ENCODE results near the gene INTS14. TPM values are rescaled to one million over a fixed set of nuclear protein-coding genes. Genes with fewer than 3 reads are reported as not detected.
"Not testable (repeated sequence)": the region's sequence is repeated elsewhere in the genome, so short reads cannot be mapped to it uniquely, and the experiment has no call there.

The INTS14 gene
- total RNA-seq, 1 donor from 2014 or later = 38.5 TPM

- intact Hi-C loops (cut with micrococcal nuclease) = loop anchor here (1.0 kb wide), 1 partner anchor 27 kb away; the partner anchor contains the start of gene INTS14
Measured at GRCh38 chr15:65584241-65584640, 26.7 kb downstream of the INTS14 start.

GRCh38 chr15:65583701-65584100 lies 27.2 kb downstream of the INTS14 start:
- intact Hi-C loops (cut with micrococcal nuclease) = loop anchor here (1.0 to 2.0 kb wide), 2 partner anchors 28 to 67 kb away; partner anchors contain the start of genes DPP8 and INTS14

DNA sequence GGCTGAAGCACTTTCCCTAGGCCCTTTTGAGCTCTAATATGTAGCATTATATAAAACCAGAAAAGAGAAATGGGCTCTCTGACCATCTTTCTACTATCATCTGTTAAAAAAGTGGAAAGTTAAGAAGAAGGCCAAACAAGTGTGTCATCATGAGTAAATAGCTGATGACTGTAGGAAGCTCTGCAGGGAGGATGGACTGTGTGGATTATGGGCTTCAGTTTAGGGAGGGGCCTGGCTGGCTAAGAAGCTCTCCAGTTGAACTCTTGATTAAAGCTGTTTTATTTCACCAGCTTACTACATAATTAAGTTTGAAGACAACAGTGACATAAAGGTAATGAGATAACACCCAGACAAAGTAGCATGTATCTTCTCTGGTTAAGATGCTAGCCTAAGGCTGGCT lies 30.6 kb downstream of the INTS14 start:
- intact Hi-C loops (cut with micrococcal nuclease) = no loop called here

GRCh38 chr15:65579762-65580161 lies 31.2 kb downstream of the INTS14 start:
- intact Hi-C loops (cut with micrococcal nuclease) = no loop called here

GRCh38 chr15:65578904-65579728 lies 31.8 kb downstream of the INTS14 start:
- intact Hi-C loops (cut with micrococcal nuclease) = no loop called here

DNA sequence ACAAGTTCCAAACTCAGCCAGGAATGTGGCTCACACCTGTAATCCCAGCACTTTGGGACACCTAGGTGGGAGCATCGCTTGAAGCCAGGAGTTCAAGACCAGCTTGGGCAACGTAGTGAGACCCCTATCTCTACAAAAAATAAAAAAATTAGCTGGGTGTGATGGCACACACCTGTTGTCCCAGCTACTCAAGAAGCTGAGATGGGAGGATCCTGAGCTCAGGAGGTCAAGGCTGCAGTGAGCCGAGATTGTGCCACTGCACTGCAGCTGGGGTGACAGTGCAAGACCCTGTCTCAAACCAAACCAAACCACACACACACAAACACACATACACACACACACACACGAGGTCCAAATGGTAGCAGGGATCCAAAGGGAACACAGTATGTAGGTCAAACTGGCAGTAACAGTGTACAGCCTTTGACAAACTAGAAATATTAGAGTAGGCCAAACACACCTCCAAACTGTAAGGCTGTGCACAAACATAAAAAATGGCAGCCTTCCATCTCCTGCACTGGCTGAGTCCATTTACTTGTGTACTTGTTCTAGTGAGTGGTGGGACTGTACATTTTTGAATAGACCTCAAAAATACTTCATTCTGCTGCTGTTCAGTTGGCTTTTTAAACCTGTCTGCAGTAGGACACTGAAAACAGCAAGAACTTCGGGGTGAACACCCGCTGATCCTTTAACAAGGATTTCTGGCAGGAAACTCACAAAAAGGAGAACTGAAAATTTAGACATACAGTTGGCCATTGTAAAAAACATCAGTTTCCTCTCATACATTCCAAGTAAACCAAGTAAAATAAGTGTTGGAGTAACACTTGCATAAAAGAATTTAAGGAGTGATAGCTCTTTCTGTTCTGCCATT lies 33.6 kb downstream of the INTS14 start:
- intact Hi-C loops (cut with micrococcal nuclease) = no loop called here

DNA sequence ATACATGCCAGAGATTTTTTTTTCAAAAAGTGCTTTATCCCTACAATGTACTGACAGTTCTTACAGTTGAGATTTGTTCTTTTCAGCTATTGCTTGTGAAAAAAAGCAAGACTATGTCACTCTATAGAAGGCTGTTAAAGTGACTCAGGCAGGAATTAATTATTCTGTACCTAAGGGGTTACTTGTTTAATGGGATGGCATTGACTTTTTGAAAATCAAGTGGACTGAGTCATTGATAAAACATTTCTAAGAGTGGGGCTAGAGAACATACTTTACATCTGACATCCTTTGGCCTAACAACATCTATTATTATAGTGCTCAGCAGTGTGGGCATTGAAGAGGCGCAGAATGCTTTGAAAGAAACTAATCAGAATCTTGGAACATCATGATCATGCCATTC lies 34.3 kb downstream of the INTS14 start:
- intact Hi-C loops (cut with micrococcal nuclease) = no loop called here

GRCh38 chr15:65571971-65572370 lies 39.0 kb downstream of the INTS14 start:
- intact Hi-C loops (cut with micrococcal nuclease) = loop anchor here (5.0 kb wide), 1 partner anchor 1925 kb away; no protein-coding TSS in a partner anchor

DNA sequence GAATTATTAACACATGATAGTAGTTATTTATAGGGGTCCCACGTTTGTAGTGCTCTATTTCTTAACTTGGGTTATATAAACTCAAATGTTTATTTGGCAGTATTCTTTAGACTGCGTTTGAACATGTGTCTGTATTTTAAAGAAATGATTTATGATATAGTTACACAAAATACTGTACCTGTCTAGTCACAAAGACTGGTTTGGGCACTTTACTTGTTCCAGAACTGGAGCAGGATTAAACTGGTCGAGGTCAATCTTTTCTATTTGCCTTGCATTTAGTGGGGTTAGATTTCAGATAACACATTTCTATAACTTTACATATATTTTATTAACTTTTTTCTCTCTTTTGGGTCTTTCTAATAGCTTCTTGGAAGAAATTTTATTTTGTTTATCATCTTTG lies 41.2 kb downstream of the INTS14 start:
- intact Hi-C loops (cut with micrococcal nuclease) = loop anchor here (5.0 kb wide), 1 partner anchor 1922 kb away; no protein-coding TSS in a partner anchor

DNA sequence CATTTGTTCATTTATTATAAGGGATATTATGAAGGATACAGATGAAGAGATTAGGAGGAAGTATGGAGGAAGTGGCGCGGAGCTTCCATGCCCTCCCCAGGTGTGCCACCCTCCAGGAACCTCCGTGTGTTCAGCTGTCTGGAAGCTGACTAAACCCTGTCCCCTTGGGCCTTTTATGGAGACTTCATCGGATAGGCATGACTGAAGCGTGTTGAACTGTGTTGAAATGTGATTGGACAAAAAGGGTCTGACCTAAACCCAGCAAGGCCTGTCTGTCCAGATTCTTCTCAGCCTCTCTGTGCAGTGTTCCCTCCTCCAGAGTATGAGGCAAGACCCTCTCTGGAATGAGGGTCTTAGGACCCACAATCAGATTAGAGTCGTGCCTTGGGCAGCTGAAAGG lies 49.0 kb downstream of the INTS14 start:
- intact Hi-C loops (cut with micrococcal nuclease) = no loop called here

GRCh38 chr15:65559941-65560340 lies 51.0 kb downstream of the INTS14 start:
- intact Hi-C loops (cut with micrococcal nuclease) = no loop called here

- intact Hi-C loops (cut with micrococcal nuclease) = no loop called here
Measured at GRCh38 chr15:65558997-65559760, 51.8 kb downstream of the INTS14 start.

DNA sequence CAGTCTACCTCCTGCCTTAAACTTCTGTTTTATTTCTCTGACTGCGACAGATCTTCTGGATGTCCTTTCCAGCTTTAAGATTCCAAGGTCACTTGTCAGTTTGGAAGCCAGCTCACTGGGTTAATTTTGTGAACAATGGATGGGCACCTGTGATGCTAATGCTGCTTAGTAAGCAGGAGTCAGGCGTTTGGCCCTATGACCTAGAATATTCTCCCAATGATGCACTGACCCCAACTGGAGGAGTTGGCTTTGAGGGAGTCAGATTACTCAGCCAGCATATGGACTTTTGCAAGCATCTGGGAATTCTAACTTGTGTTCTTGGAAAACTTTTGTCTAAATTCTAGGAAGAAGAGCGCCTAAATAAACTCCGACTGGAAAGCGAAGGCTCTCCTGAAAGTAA lies 52.6 kb downstream of the INTS14 start:
- intact Hi-C loops (cut with micrococcal nuclease) = no loop called here

- intact Hi-C loops (cut with micrococcal nuclease) = no loop called here
Measured at GRCh38 chr15:65556622-65557021, 54.3 kb downstream of the INTS14 start.

DNA sequence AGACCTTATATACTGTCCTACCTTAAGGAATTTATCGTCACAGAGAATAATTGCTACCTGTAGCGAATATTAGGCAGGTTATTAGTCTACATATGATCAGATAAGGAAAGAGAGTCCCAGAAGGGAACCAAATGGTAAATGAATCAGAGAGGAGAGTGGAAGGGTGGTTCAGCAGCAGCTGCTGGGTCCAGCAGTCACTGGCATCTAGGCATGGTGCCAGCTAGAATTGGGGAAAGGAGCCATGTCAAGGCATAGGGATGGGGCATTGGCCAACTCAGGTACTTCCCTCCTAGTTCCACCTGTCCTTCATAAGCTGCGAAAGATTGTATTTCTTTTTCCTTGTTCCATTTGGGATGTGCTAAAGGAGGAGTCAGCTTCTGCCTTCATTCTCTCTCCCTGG lies 57.2 kb downstream of the INTS14 start:
- intact Hi-C loops (cut with micrococcal nuclease) = no loop called here

- intact Hi-C loops (cut with micrococcal nuclease) = not testable (repeated sequence)
Measured at GRCh38 chr15:65552851-65553250, 58.1 kb downstream of the INTS14 start.

- intact Hi-C loops (cut with micrococcal nuclease) = no loop called here
Measured at GRCh38 chr15:65551183-65551582, 59.7 kb downstream of the INTS14 start.

- intact Hi-C loops (cut with micrococcal nuclease) = no loop called here
Measured at GRCh38 chr15:65550681-65551098, 60.2 kb downstream of the INTS14 start.

DNA sequence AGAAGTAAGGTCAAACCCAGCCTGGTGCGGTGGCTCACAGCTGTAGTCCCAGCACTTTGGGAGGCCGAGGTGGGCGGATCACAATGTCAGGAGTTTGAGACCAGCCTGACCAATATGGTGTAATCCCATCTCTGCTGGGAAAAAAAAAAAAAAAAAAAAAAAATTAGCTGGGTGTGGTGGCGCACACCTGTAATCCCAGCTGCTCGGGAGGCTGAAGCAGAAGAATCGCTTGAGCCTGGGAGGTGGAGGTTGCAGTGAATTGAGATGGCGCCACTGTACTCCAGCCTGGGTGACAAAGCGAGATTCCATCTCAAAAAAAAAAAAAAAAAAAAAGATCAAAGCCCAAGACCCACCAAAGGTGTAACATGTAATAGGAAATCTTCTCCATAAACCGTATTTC lies 61.6 kb downstream of the INTS14 start:
- intact Hi-C loops (cut with micrococcal nuclease) = not testable (repeated sequence)

- intact Hi-C loops (cut with micrococcal nuclease) = no loop called here
Measured at GRCh38 chr15:65547841-65548240, 63.1 kb downstream of the INTS14 start.

GRCh38 chr15:65541231-65541820 lies 69.6 kb downstream of the INTS14 start:
- intact Hi-C loops (cut with micrococcal nuclease) = no loop called here

Data from T-helper 1 cell treated with Interleukin-12 subunit alpha and Interleukin-12 subunit beta and Interleukin-4 antibody, amounts not matched to agents 30 ng/mL and 1 ng/mL, for 36 hours (primary cell).